Ovary (tissue), 9 donors: ENCODE results near the gene MRPS25. TPM values are rescaled to one million over a fixed set of nuclear protein-coding genes. Genes with fewer than 3 reads are reported as not detected.

Experiments
- DNase-seq, 5 donors: peaks; one replicate each; pipeline ENCODE4 v3.0.0-alpha.2; 2019 to 2020
- H3K27ac ChIP-seq, 2 donors: fragments of 200-600 bp; one replicate each; pipeline versions ENCODE4 v1.5.1 to v1.8.0; 2019 to 2022
- H3K27me3 ChIP-seq: fragments of 200-600 bp; one replicate; pipeline ENCODE4 v1.8.0; 2022
- H3K36me3 ChIP-seq: fragments of 200-600 bp; sonication (generic); one replicate; pipeline ENCODE4 v1.5.1; 2019
- H3K4me1 ChIP-seq: one replicate; pipeline ENCODE4 v1.8.1; 2013; ENCODE audit warnings: mild to moderate bottlenecking, moderate library complexity; ENCODE audit not compliant: insufficient read depth
- H3K4me3 ChIP-seq: fragments of 200-600 bp; sonication (generic); one replicate; pipeline ENCODE4 v1.5.1; 2017
- H3K9me3 ChIP-seq, 2 donors: fragments of 200-600 bp in 1 of 2; sonication (generic) in 1 of 2; one replicate each; pipeline versions ENCODE4 v1.5.1 to v1.8.1; 2013 to 2019; ENCODE audit warnings: mild to moderate bottlenecking in 1 of 2, moderate library complexity in 1 of 2
- CTCF ChIP-seq, 3 donors: fragments of 450-650 bp in 2 of 3; fragments of 200-600 bp in 1 of 3; IDR thresholded peaks; one replicate each; pipeline versions ENCODE4 v1.5.1 to v1.8.0; 2016 to 2022; ENCODE audit warnings: antibody characterized with exemption in 3 of 3, mild to moderate bottlenecking in 1 of 3
- EP300 ChIP-seq: sonication (generic); formaldehyde crosslinking; IDR thresholded peaks from one replicate; pipeline ENCODE4 v1.6.1; 2017; ENCODE audit warnings: antibody characterized with exemption
- POLR2A ChIP-seq: fragments of 450-650 bp; IDR thresholded peaks from one replicate; pipeline ENCODE4 v1.6.1; 2017; ENCODE audit warnings: antibody characterized with exemption, mild to moderate bottlenecking, moderate library complexity
- WGBS, 3 donors: extraction: QIAGEN DNeasy Blood & Tissue Kit in 1 of 3; methylation state at CpG; one replicate each; pipeline versions ENCODE4 v1.1.5 to v1.1.7; 2013 to 2017; 5-methylcytosine and 5-hydroxymethylcytosine counted together
- intact Hi-C, 4 donors: fragments of 100-400 bp; cut with DNase I; formaldehyde crosslinking; loops; one replicate each; pipeline versions ENCODE4 v1.11.0 to v1.15.1; 2022 to 2023
- polyA plus RNA-seq, 2 donors: library from polyadenylated mRNA; stranded (reverse); fragments of 200-250 nt in 1 of 2; fragments of 350-450 nt in 1 of 2; fragmentation: Illumina TruSeq in 1 of 2; extraction: RNeasy Lipid Tissue Mini Kit (QIAGEN cat#74804) in 1 of 2; gene quantifications; one replicate each; pipeline ENCODE4 v1.2.3, GENCODE V29; 2013 to 2014
- total RNA-seq, 7 donors: library from RNA; depleted of rRNA in 2 of 7; stranded (reverse); fragments of >200 nt in 2 of 7; fragmentation: NEBNext Ultra II Directional in 3 of 7; extraction: Animal tissue kit (Norgen Biotek cat#: 25700) in 3 of 7; gene quantifications; one replicate each; pipeline versions ENCODE4 v1.1.0 to v1.2.4, GENCODE V29; 2016 to 2023
- donor health status: DM: no; HTN: no; CAD: no; lungs with moderate emphysema.
- donor health status: DM: no; HTN: no; CAD: no.
- donor health status: Bipolar disorder and iron deficiency.
- donor health status: DM: yes; HTN: yes; CAD: no.
- donor health status: DM: no; HTN: no; CAD: no.
- donor health status: DM: yes; HTN: yes; CAD: no.

MRPS25 gene
- total and polyA plus RNA-seq, 9 donors, result 22.5 to 50.5 (median 34.1) TPM

GRCh38 chr3:15053541-15053940, 11.6 kb downstream of the MRPS25 start:
- intact Hi-C loops, result loop anchor here in 1 of 4 donors (10.0 kb wide), 1 partner anchor 99 kb away; no protein-coding TSS in a partner anchor
- TF ChIP-seq CTCF (IDR thresholded peaks at IDR 0.05), result no peak
- TF ChIP-seq EP300, result no peak
- no peak for TF ChIP-seq POLR2A
- Histone ChIP-seq H3K36me3 (no peaks in the 10 kb centered on the region), H3K27me3 (no peaks in the 10 kb centered on the region), H3K27ac (no peak overlapping the region), H3K4me1 (no peaks in the 10 kb centered on the region), H3K4me3 (no peak overlapping the region), H3K9me3 (no peaks in the 10 kb centered on the region)
- 96 to 98% (median 98%) methylated on average over 4 of the region's 4 CpGs for WGBS, 3 donors
- DNase-seq, result no peak

GRCh38 chr3:15052335-15053242, 12.5 kb downstream of the MRPS25 start:
- DNase-seq, result no peak
- intact Hi-C loops, result loop anchor here in 1 of 4 donors (10.0 kb wide), 1 partner anchor 98 kb away; no protein-coding TSS in a partner anchor
- 90 to 94% (median 92%) methylated on average over 13 to 14 of the region's 14 CpGs for WGBS, 3 donors
- H3K9me3 ChIP-seq, result no peaks in the 10 kb centered on the region
- H3K4me1 ChIP-seq, result no peaks in the 10 kb centered on the region
- H3K4me3 ChIP-seq, result no peak overlapping the region
- no peaks in the 10 kb centered on the region for H3K27me3 ChIP-seq
- H3K36me3 ChIP-seq, result no peaks in the 10 kb centered on the region
- no peak for TF ChIP-seq EP300
- TF ChIP-seq POLR2A, result no peak
- TF ChIP-seq CTCF (IDR thresholded peaks at IDR 0.05), result no peak
- no peak overlapping the region for H3K27ac ChIP-seq

GRCh38 chr3:15051531-15051930, 13.6 kb downstream of the MRPS25 start:
- H3K27me3 ChIP-seq, result no peaks in the 10 kb centered on the region
- H3K9me3 ChIP-seq, result no peaks in the 10 kb centered on the region
- H3K4me1 ChIP-seq, result no peaks in the 10 kb centered on the region
- no peaks in the 10 kb centered on the region for H3K36me3 ChIP-seq
- no peak for DNase-seq
- WGBS, 3 donors, result 67 to 95% (median 75%) methylated on average over 1 of the region's 1 CpG
- no peak overlapping the region for H3K27ac ChIP-seq
- TF ChIP-seq EP300 (no peak), CTCF (IDR thresholded peaks at IDR 0.05) (no peak), POLR2A (no peak)
- intact Hi-C loops, result loop anchor here in 1 of 4 donors (10.0 kb wide), 1 partner anchor 97 kb away; no protein-coding TSS in a partner anchor
- H3K4me3 ChIP-seq, result no peak overlapping the region

- Histone ChIP-seq H3K27ac (no peak overlapping the region), H3K27me3 (no peaks in the 10 kb centered on the region), H3K4me3 (no peak overlapping the region), H3K36me3 (no peaks in the 10 kb centered on the region), H3K4me1 (no peaks in the 10 kb centered on the region), H3K9me3 (no peaks in the 10 kb centered on the region)
- TF ChIP-seq CTCF (IDR thresholded peaks at IDR 0.05) (no peak), EP300 (no peak), POLR2A (no peak)
- no peak for DNase-seq
- intact Hi-C loops, result loop anchor here in 1 of 4 donors (10.0 kb wide), 1 partner anchor 96 kb away; no protein-coding TSS in a partner anchor
- WGBS, 3 donors, result 66 to 70% (median 69%) methylated on average over 3 of the region's 3 CpGs
Measured at GRCh38 chr3:15050405-15051092, 14.6 kb downstream of the MRPS25 start.
